ENCODE results near the gene RRAS. TPM values are rescaled to one million over a fixed set of nuclear protein-coding genes. Genes with fewer than 3 reads are reported as not detected.

Gene RRAS
- total RNA-seq, 4 donors from 2014 or later: 24.0 to 44.5 (median 28.8) TPM

- DNase-seq: no peak
- H3K36me3 ChIP-seq: no peaks in the 10 kb centered on the region
- TF ChIP-seq CTCF (IDR thresholded peaks at IDR 0.05): no peak
- TF ChIP-seq POLR2A (IDR thresholded peaks at IDR 0.05): no peak
- H3K27ac ChIP-seq: no peak overlapping the region
- H3K27me3 ChIP-seq: no peaks in the 10 kb centered on the region
- H3K4me1 ChIP-seq: peaks cover 0 to 3% of the 10 kb centered on the region in 2 donors
- H3K4me3 ChIP-seq (replicated peaks in 1 of 3): no peak overlapping the region
- WGBS, 2 donors: 88 to 90% methylated on average over 8 of the region's 8 CpGs
- intact Hi-C loops (cut with DNase I): no loop called here
- no peaks in the 10 kb centered on the region for H3K9me3 ChIP-seq
These were observed 52.7 kb downstream of the RRAS start for GRCh38 chr19:49587227-49587626.

Small RNA genes within 50 kb of the gene (microRNA-seq; reads per million reads assigned to microRNA genes)
- not detected for gene MIR5088

Small RNA genes within 50 kb of the gene (small RNA-seq; reads per million reads assigned to genes)
- gene MIR5088: not detected

Other genes with a start within 250 kb of the RRAS start
- gene PTH2, start 216.7 kb downstream of the RRAS start, total RNA-seq: not detected
- not detected for gene GFY, start 214.8 kb downstream of the RRAS start, total RNA-seq
- 1 to 10 TPM in 3 of 4 donors, under 1 TPM in 1; 0.73 to 1.5 (median 1.3) TPM for gene SLC17A7, start 198.6 kb downstream of the RRAS start, total RNA-seq
- gene PIH1D1, start 188.3 kb downstream of the RRAS start, total RNA-seq: 100 to 1,000 TPM in 2 of 4 donors, 10 to 100 TPM in 2; 69.7 to 125 (median 99.8) TPM
- gene ALDH16A1, start 186.9 kb downstream of the RRAS start, total RNA-seq: 10 to 100 TPM; 32.5 to 39.5 (median 34.2) TPM
- 1 to 10 TPM; 2.8 to 7.3 (median 6.3) TPM for gene FLT3LG, start 165.9 kb downstream of the RRAS start, total RNA-seq
- gene RPL13A, start 152.5 kb downstream of the RRAS start, total RNA-seq: 1,000 to 10,000 TPM; 1,542 to 2,853 (median 2,123) TPM
- gene RPS11, start 143.7 kb downstream of the RRAS start, total RNA-seq: 1,000 to 10,000 TPM; 1,543 to 4,390 (median 2,518) TPM
- gene FCGRT, start 127.5 kb downstream of the RRAS start, total RNA-seq: 100 to 1,000 TPM; 149 to 248 (median 180) TPM
- 10 to 100 TPM in 3 of 4 donors, 1 to 10 TPM in 1; 9.7 to 12.6 (median 11.3) TPM for gene RCN3, start 112.1 kb downstream of the RRAS start, total RNA-seq
- 10 to 100 TPM; 46.1 to 94.6 (median 64.7) TPM for gene NOSIP, start 59.6 kb downstream of the RRAS start, total RNA-seq
- 10 to 100 TPM in 3 of 4 donors, 1 to 10 TPM in 1; 8.9 to 29.6 (median 25.0) TPM for gene PRRG2, start 58.8 kb downstream of the RRAS start, total RNA-seq
- 10 to 100 TPM in 3 of 4 donors, 1 to 10 TPM in 1; 7.3 to 15.6 (median 12.4) TPM for gene PRR12, start 49.0 kb downstream of the RRAS start, total RNA-seq
- gene SCAF1, start 2.1 kb upstream of the RRAS start, total RNA-seq: 10 to 100 TPM; 17.5 to 38.4 (median 25.8) TPM
- 10 to 100 TPM; 41.5 to 62.5 (median 52.3) TPM for gene IRF3, start 25.7 kb upstream of the RRAS start, total RNA-seq
- 1 to 10 TPM; 4.7 to 8.1 (median 7.2) TPM for gene BCL2L12, start 25.8 kb upstream of the RRAS start, total RNA-seq
- 100 to 1,000 TPM; 117 to 156 (median 139) TPM for gene PRMT1, start 37.1 kb upstream of the RRAS start, total RNA-seq
- 1 to 10 TPM in 1 of 4 donors, under 1 TPM in 2, not detected in 1; 0.38 to 2.7 (median 0.45) TPM for gene ADM5, start 49.5 kb upstream of the RRAS start, total RNA-seq
- gene CPT1C, start 51.0 kb upstream of the RRAS start, total RNA-seq: 1 to 10 TPM; 1.9 to 3.9 (median 2.6) TPM
- under 1 TPM in 2 of 4 donors, not detected in 2; 0.22 to 0.81 TPM for gene TSKS, start 123.2 kb upstream of the RRAS start, total RNA-seq
- 10 to 100 TPM; 48.4 to 77.6 (median 66.9) TPM for gene AP2A1, start 126.9 kb upstream of the RRAS start, total RNA-seq
- gene FUZ, start 173.1 kb upstream of the RRAS start, total RNA-seq: 10 to 100 TPM; 20.1 to 40.1 (median 33.3) TPM
- 10 to 100 TPM; 42.6 to 50.2 (median 44.9) TPM for gene MED25, start 178.1 kb upstream of the RRAS start, total RNA-seq
- gene PTOV1, start 211.0 kb upstream of the RRAS start, total RNA-seq: 100 to 1,000 TPM in 2 of 4 donors, 10 to 100 TPM in 2; 88.3 to 148 (median 98.9) TPM
- 100 to 1,000 TPM in 1 of 4 donors, 10 to 100 TPM in 3; 54.6 to 124 (median 84.3) TPM for gene PNKP, start 227.4 kb upstream of the RRAS start, total RNA-seq
- gene AKT1S1, start 237.2 kb upstream of the RRAS start, total RNA-seq: 10 to 100 TPM; 16.7 to 26.0 (median 21.5) TPM
- gene TBC1D17, start 237.6 kb upstream of the RRAS start, total RNA-seq: 10 to 100 TPM; 28.5 to 41.9 (median 39.7) TPM

Measured in thyroid gland (tissue), 4 donors.